Adipose tissue (tissue), 3 donors: ENCODE measurements around the gene IL17F. TPM values are rescaled to one million over a fixed set of nuclear protein-coding genes. Genes with fewer than 3 reads are reported as not detected.
"Not testable (repeated sequence)": the region's sequence is repeated elsewhere in the genome, so short reads cannot be mapped to it uniquely, and the experiment has no call there.

Source experiments
- H3K27ac ChIP-seq: one replicate; pipeline ENCODE4 v1.5.1; 2013; ENCODE audit warnings: low read depth, low read length
- WGBS, 3 donors: extraction: QIAGEN DNeasy Blood & Tissue Kit; methylation state at CpG; one replicate each; pipeline ENCODE4 v1.1.7; 2013; 5-methylcytosine and 5-hydroxymethylcytosine counted together
- polyA plus RNA-seq, 3 donors: library from polyadenylated mRNA; stranded (reverse); fragments of 200-250 nt; gene quantifications; one replicate each; pipeline ENCODE4 v1.2.3, GENCODE V29; 2013
- donor health status: healthy with polysubstance abuse.
- donor health status: Bipolar disorder and iron deficiency.
- donor health status: healthy.

The IL17F gene
- polyA plus RNA-seq, 3 donors, result not detected

DNA sequence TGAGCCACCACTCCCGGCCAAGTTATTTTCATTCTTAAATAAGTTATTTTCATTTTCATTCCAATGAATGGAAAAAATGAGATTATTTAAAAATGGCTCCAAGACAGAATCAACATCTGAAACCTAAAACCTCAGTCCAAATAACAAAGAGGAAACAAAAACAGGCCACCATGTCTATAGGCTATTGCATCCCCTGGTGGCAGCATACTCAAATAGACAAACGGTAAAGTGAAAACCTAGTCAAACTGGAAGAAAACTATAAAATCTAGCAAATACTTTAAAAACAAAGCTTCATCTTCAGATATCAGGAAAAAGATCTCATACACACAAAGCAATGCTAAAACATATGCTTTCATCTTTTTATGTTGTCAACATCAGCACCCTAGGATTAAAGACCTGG lies 37.2 kb downstream of the IL17F start:
- 94 to 98% (median 96%) methylated on average over 2 of the region's 2 CpGs for WGBS, 3 donors
- H3K27ac ChIP-seq, result no peak overlapping the region

DNA sequence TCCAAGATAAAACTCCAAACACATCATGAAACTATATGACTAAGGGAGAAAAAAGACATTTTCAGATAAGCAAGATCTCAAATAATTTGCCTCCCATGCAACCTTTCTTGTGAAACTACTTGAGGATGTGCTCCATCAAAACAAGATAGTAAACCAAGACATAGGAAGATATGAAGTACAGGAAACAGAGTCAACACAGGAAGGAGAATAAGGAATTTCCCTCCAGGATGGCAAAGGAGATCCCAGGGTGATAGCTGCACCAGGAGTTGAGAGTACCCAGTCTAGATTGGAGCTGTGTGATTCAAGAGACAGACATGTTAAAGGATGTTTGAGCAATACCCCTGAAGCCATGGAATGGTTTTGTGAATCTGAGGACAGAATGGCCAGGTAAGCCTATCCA lies 42.8 kb downstream of the IL17F start:
- no peak overlapping the region for H3K27ac ChIP-seq

DNA sequence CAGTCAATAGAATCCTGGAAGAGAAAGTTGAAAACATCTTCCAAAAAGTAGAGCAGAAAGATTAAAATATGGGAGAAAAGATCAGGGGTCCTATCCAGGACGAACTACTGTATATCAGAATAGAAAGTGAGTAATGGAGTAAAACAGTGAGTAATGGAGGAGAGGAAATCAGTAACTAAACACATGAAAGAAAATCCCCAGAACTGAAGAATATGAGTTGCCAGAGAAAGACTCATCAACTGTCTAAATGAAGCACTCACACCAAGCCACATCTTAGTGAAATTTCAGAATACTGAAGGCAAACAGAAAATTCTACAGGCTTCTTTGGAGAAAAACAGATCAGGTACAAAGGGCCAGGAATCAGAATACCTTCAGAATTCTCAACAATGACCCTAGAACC lies 43.3 kb downstream of the IL17F start:
- no peak overlapping the region for H3K27ac ChIP-seq
- 0 to 75% (median 73%) methylated on average over 1 of the region's 1 CpG for WGBS, 3 donors

DNA sequence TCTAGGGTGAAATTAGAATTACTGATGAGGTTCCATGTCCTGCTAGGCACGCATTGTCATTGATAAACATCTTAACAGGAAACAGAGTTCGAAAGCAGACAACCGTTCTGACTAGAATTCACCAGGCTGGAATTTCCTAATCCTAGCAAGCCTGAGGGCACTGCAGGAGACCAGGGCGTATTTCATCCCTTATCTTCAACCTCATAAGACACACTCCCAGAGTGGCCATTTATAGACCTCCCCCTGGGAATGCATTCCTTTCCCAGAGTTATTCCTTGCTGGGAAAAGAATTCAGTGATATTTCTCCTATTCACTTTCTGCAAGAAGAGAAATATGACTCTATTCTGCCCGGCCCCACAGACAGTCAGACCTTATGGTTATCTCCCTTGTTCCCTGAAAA lies 44.2 kb downstream of the IL17F start:
- H3K27ac ChIP-seq, result not testable (repeated sequence)
- 34 to 74% (median 53%) methylated on average over 5 of the region's 5 CpGs for WGBS, 3 donors

DNA sequence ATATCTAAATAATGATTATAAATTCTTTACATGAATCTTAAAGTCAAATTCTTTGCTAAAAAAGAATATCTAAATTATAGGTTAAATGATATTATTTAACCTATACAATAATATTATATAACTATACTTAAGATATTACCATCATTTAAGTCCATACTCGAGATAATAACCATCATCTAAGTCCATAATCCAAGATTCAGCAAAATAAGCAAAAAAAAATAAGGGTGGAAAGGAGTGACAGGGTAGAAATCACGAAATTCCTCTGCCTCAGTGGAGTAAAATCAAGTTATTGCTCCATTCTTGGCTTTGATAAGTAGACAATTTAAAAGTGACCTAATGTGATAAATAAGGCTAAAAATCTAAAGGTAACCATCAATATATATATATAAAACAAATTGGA lies 48.4 kb downstream of the IL17F start:
- no peak overlapping the region for H3K27ac ChIP-seq
- WGBS, 3 donors, result 42 to 55% (median 42%) methylated on average over 2 of the region's 2 CpGs

DNA sequence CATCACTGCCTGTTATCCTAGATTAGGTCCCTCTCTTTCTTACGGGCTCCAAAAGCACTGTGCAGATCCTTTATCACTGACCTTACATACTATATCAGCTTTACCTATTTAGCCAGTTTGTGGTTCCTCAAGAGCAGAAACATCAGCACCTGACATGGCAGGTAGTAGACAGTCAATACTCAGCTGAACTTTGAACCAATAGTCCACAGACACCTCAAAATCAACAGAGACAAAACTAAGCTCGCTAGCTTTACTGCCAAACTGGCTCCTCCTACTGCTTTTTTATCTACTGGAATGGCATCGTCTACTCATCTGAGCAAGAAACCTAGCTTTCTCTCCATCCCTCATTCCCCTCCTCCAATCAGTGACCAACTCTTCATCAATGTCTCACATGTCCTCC lies 52.5 kb downstream of the IL17F start:
- 52 to 75% (median 56%) methylated on average over 3 of the region's 3 CpGs for WGBS, 3 donors
- H3K27ac ChIP-seq, result no peak overlapping the region

DNA sequence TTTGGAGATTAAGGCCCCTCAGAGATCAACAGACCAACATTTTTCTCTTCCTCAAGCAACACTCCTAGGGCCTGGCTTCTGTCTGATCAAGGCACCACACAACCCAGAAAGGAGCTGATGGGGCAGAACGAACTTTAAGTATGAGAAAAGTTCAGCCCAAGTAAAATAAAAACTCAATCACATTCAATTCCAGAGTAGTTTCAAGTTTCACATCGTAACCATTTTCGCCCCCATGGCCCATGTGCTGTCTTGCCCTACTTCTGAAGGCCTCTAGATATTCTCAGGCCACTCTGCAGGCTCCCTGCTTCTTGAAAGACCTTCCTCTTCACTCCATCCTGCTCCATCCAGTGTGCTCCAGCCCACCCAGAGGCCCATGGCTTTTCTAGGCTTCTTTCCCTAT lies 53.9 kb downstream of the IL17F start:
- 71 to 88% (median 83%) methylated on average over 3 of the region's 3 CpGs for WGBS, 3 donors
- H3K27ac ChIP-seq, result no peak overlapping the region

DNA sequence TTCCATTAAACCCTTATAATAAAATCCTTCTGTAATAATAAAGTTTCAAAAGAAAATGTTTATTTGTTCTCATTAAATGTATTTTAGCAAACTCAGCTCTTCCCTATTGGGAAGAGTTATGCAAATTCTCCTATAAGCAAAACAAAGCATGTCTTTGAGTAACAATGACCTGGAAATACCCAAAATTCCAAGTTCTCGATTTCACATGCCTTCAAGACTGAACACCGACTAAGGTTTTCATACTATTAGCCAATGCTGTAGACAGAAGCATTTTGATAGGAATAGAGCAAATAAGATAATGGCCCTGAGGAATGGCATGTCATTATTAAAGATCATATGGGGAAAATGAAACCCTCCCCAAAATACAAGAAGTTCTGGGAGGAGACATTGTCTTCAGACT lies 54.3 kb downstream of the IL17F start:
- WGBS, 3 donors, result 89 to 90% (median 89%) methylated on average over 2 of the region's 2 CpGs
- H3K27ac ChIP-seq, result no peak overlapping the region

DNA sequence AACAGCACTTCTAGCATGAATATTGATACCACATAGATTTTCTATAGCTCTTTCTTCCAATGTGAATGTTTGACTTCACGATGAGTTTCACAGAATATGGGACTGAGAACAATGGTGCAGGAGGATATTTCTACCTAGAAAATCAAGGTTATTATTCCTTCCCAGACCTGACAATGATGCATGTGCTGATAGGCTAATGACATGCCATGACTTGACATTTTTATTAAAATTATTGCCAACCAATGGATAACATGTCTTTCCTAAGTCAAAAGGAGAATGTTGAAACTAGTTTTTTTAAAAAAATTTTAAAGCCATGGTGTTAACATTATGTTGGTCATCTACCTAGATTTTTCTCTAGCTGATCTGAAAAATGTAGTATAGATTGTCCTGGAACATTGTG lies 57.2 kb downstream of the IL17F start:
- 89 to 96% (median 92%) methylated on average over 1 of the region's 1 CpG for WGBS, 3 donors
- H3K27ac ChIP-seq, result no peak overlapping the region

Other genes with a start within 250 kb of the IL17F start
- 1 to 10 TPM in 1 of 3 donors, under 1 TPM in 1, not detected in 1; 0.01 to 3.3 TPM for gene PKHD1, start 156.9 kb downstream of the IL17F start, polyA plus RNA-seq
- gene IL17A, start 58.1 kb downstream of the IL17F start, polyA plus RNA-seq, result not detected
- gene MCM3, start 40.2 kb upstream of the IL17F start, polyA plus RNA-seq, result 10 to 100 TPM; 12.8 to 22.6 (median 20.7) TPM
- 1 to 10 TPM; 1.0 to 2.8 (median 1.1) TPM for gene PAQR8, start 117.7 kb upstream of the IL17F start, polyA plus RNA-seq
- 1 to 10 TPM; 6.3 to 8.1 (median 6.6) TPM for gene EFHC1, start 175.8 kb upstream of the IL17F start, polyA plus RNA-seq